ENCODE measurements around the gene RAB37. TPM values are rescaled to one million over a fixed set of nuclear protein-coding genes. Genes with fewer than 3 reads are reported as not detected.

RAB37 gene
- total RNA-seq, 1 experiment from 2014 or later = 2.5 TPM

- Histone ChIP-seq H2BK12ac (ENCODE audit: insufficient read length, low read depth, low read length) (no peak overlapping the region), H3K4ac (ENCODE audit: low read depth, low read length) (no peak overlapping the region), H2BK120ac (ENCODE audit: low read depth, low read length, poor library complexity, severe bottlenecking) (no peak overlapping the region), H2BK5ac (ENCODE audit: insufficient read length, low read length) (no peak overlapping the region), H2AFZ (ENCODE audit: low read length) (no peak overlapping the region), H4K91ac (ENCODE audit: insufficient read length, low read depth, low read length) (no peak overlapping the region), H3T11ph (ENCODE audit: low read length) (no peak overlapping the region), H4K5ac (ENCODE audit: insufficient read length, low read depth, low read length) (no peak overlapping the region), H2BK20ac (ENCODE audit: low read depth, low read length, poor library complexity, severe bottlenecking) (no peak overlapping the region), H3K56ac (ENCODE audit: insufficient read length, low read depth, low read length) (no peak overlapping the region), H4K8ac (replicated peaks; ENCODE audit: insufficient read length, low read depth, low read length) (no peak overlapping the region), H3K4me2 (ENCODE audit: insufficient read depth, insufficient read length, low read length) (no peak overlapping the region), H2AK5ac (ENCODE audit: insufficient read length, low read length) (no peak overlapping the region), H3K23me2 (ENCODE audit: insufficient read length, low read depth, low read length, poor library complexity, severe bottlenecking) (no peaks in the 10 kb centered on the region), H3K23ac (ENCODE audit: insufficient read length, low read depth, low read length) (no peak overlapping the region), H3K9me3 (ENCODE audit: control insufficient read depth, low read depth, low read length) (no peaks in the 10 kb centered on the region), H3K14ac (ENCODE audit: insufficient read depth, low read length) (no peak overlapping the region), H3K9ac (ENCODE audit: extremely low read depth, insufficient read length, low read length) (no peak overlapping the region), H3K27me3 (ENCODE audit: insufficient read depth, low read length) (no peaks in the 10 kb centered on the region), H2BK15ac (ENCODE audit: low read depth, low read length) (no peak overlapping the region), H3K27ac (ENCODE audit: insufficient read length, low read depth, low read length) (no peak overlapping the region), H4K20me1 (ENCODE audit: control insufficient read depth, insufficient read depth, insufficient read length) (no peaks in the 10 kb centered on the region), H3K4me1 (ENCODE audit: insufficient read depth, low read length) (peaks cover 11% of the 10 kb centered on the region; the same call in 1 of the 2 replicates), H3K18ac (ENCODE audit: insufficient read length, low read depth, low read length) (no peak overlapping the region), H3K79me1 (ENCODE audit: insufficient read depth, low read depth, low read length, poor library complexity, severe bottlenecking) (peaks cover 11% of the 10 kb centered on the region), H3K79me2 (ENCODE audit: insufficient read depth, low read length) (peaks cover 1% of the 10 kb centered on the region; the same call in 1 of the 2 replicates)
- H3K4me1 Mint-ChIP-seq = peaks cover 48 to 68% of the 10 kb centered on the region in 2 experiments
- H3K36me3 Mint-ChIP-seq (ENCODE audit: insufficient read depth in 1 of 3, low read depth in 3 of 3) = peaks cover 2 to 10% (median 3%) of the 10 kb centered on the region in 3 experiments
- H3K27ac Mint-ChIP-seq = peak overlapping the region in 1 of 3 experiments; percentile 70; a peak in 1 of 7 replicates
- no peak for DNase-seq
- WGBS (ENCODE audit: extremely low coverage, insufficient read length, low lambda C conversion rate) = no CpG with 5 or more reads among the region's 3 CpGs
- TF ChIP-seq CTCF (conservative IDR thresholded peaks at IDR 0.05) = no peak
- H3K9me3 Mint-ChIP-seq = no peaks in the 10 kb centered on the region
- no peak overlapping the region for H3K4me3 Mint-ChIP-seq
- H3K27me3 Mint-ChIP-seq (ENCODE audit: low read depth) = no peaks in the 10 kb centered on the region
These were observed 20.4 kb downstream of the RAB37 start for GRCh38 chr17:74757502-74757901.

All from H9 (cell line).